ENCODE results near the gene TENM4. TPM values are rescaled to one million over a fixed set of nuclear protein-coding genes. Genes with fewer than 3 reads are reported as not detected.

The TENM4 gene
- total RNA-seq, 4 donors from 2014 or later, result 1.1 to 2.7 (median 2.0) TPM

GRCh38 chr11:79006854-79007253 is 434.0 kb downstream of the TENM4 start:
- Histone ChIP-seq H3K27me3 (no peaks in the 10 kb centered on the region), H3K4me1 (no peaks in the 10 kb centered on the region), H3K27ac (no peak overlapping the region), H3K36me3 (no peaks in the 10 kb centered on the region), H3K9me3 (no peaks in the 10 kb centered on the region), H3K4me3 (no peak overlapping the region)
- no peak for DNase-seq
- TF ChIP-seq POLR2A (IDR thresholded peaks at IDR 0.05) (no peak), CTCF (IDR thresholded peaks at IDR 0.05) (no peak)

GRCh38 chr11:78996007-78996406 is 444.8 kb downstream of the TENM4 start:
- Histone ChIP-seq H3K36me3 (no peaks in the 10 kb centered on the region), H3K27me3 (no peaks in the 10 kb centered on the region), H3K9me3 (no peaks in the 10 kb centered on the region), H3K27ac (no peak overlapping the region), H3K4me1 (no peaks in the 10 kb centered on the region), H3K4me3 (no peak overlapping the region)
- DNase-seq, result no peak
- TF ChIP-seq POLR2A (IDR thresholded peaks at IDR 0.05) (no peak), CTCF (IDR thresholded peaks at IDR 0.05) (no peak)

- no peaks in the 10 kb centered on the region for H3K4me1 ChIP-seq
- no peak for TF ChIP-seq POLR2A (IDR thresholded peaks at IDR 0.05)
- TF ChIP-seq CTCF (IDR thresholded peaks at IDR 0.05), result no peak
- no peak overlapping the region for H3K27ac ChIP-seq
- no peaks in the 10 kb centered on the region for H3K27me3 ChIP-seq
- DNase-seq, result no peak
- no peaks in the 10 kb centered on the region for H3K9me3 ChIP-seq
- H3K36me3 ChIP-seq, result no peaks in the 10 kb centered on the region
- no peak overlapping the region for H3K4me3 ChIP-seq
Measured at GRCh38 chr11:78995171-78995570, 445.7 kb downstream of the TENM4 start.

GRCh38 chr11:78993802-78994430 is 446.9 kb downstream of the TENM4 start:
- TF ChIP-seq CTCF (IDR thresholded peaks at IDR 0.05) (no peak), POLR2A (IDR thresholded peaks at IDR 0.05) (no peak)
- no peak for DNase-seq
- H3K36me3 ChIP-seq, result no peaks in the 10 kb centered on the region
- no peaks in the 10 kb centered on the region for H3K9me3 ChIP-seq
- H3K27ac ChIP-seq, result no peak overlapping the region
- H3K4me1 ChIP-seq, result no peaks in the 10 kb centered on the region
- H3K27me3 ChIP-seq, result no peaks in the 10 kb centered on the region
- no peak overlapping the region for H3K4me3 ChIP-seq

GRCh38 chr11:78991681-78992080 is 449.1 kb downstream of the TENM4 start:
- Histone ChIP-seq H3K27me3 (no peaks in the 10 kb centered on the region), H3K27ac (no peak overlapping the region), H3K4me1 (no peaks in the 10 kb centered on the region), H3K36me3 (no peaks in the 10 kb centered on the region), H3K9me3 (no peaks in the 10 kb centered on the region), H3K4me3 (no peak overlapping the region)
- no peak for TF ChIP-seq POLR2A (IDR thresholded peaks at IDR 0.05)
- TF ChIP-seq CTCF (IDR thresholded peaks at IDR 0.05), result no peak
- no peak for DNase-seq

- Histone ChIP-seq H3K27me3 (no peaks in the 10 kb centered on the region), H3K9me3 (no peaks in the 10 kb centered on the region), H3K4me1 (no peaks in the 10 kb centered on the region), H3K4me3 (no peak overlapping the region), H3K27ac (no peak overlapping the region), H3K36me3 (no peaks in the 10 kb centered on the region)
- no peak for DNase-seq
- TF ChIP-seq POLR2A (IDR thresholded peaks at IDR 0.05) (no peak), CTCF (IDR thresholded peaks at IDR 0.05) (no peak)
Measured at GRCh38 chr11:78990261-78990660, 450.6 kb downstream of the TENM4 start.

Measured in Peyer's patch (tissue), 4 donors.